DMS53 treated with DMSO at 0.1 percent for 48 hours (cell line): Measurements from ENCODE around the gene E2F1.
"Not testable (repeated sequence)": the region's sequence is repeated elsewhere in the genome, so short reads cannot be mapped to it uniquely, and the experiment has no call there.

ENCODE experiments used
- DNase-seq: peaks from one replicate; lab custom pipeline; 2025; ENCODE audit not compliant: unreplicated experiment; lab: John Stamatoyannopoulos, UW

E2F1 gene

GRCh38 chr20:33658929-33659328, 27.3 kb downstream of the E2F1 start:
- no peak for DNase-seq

GRCh38 chr20:33658510-33658909, 27.7 kb downstream of the E2F1 start:
- DNase-seq: no peak

- DNase-seq: no peak
These were observed 28.5 kb downstream of the E2F1 start for GRCh38 chr20:33657704-33658095.

- no peak for DNase-seq
These were observed 29.1 kb downstream of the E2F1 start for GRCh38 chr20:33656783-33657703.

- no peak for DNase-seq
These were observed 30.0 kb downstream of the E2F1 start for GRCh38 chr20:33656010-33656782.

GRCh38 chr20:33655164-33655563, 31.0 kb downstream of the E2F1 start:
- no peak for DNase-seq

GRCh38 chr20:33654680-33655161, 31.5 kb downstream of the E2F1 start:
- DNase-seq: no peak

- peak; percentile 98 for DNase-seq
These were observed 32.1 kb downstream of the E2F1 start for GRCh38 chr20:33653900-33654596.

- peak; percentile 88 for DNase-seq
These were observed 32.8 kb downstream of the E2F1 start for GRCh38 chr20:33653218-33653899.

- no peak for DNase-seq
These were observed 34.6 kb downstream of the E2F1 start for GRCh38 chr20:33651562-33652048.

GRCh38 chr20:33650753-33651561, 35.2 kb downstream of the E2F1 start:
- peak; percentile 47 for DNase-seq

- DNase-seq: no peak
These were observed 36.0 kb downstream of the E2F1 start for GRCh38 chr20:33650111-33650752.

- DNase-seq: peak; percentile 93
These were observed 36.9 kb downstream of the E2F1 start for GRCh38 chr20:33649201-33649681.

- no peak for DNase-seq
These were observed 37.7 kb downstream of the E2F1 start for GRCh38 chr20:33648396-33649004.

- DNase-seq: no peak
These were observed 38.4 kb downstream of the E2F1 start for GRCh38 chr20:33647603-33648395.

GRCh38 chr20:33646959-33647602, 39.1 kb downstream of the E2F1 start:
- not testable (repeated sequence) for DNase-seq

- no peak for DNase-seq
These were observed 40.0 kb downstream of the E2F1 start for GRCh38 chr20:33646191-33646590.
